MM.1S (cell line): ENCODE data around the gene CCL7.

Experiments used
- CTCF ChIP-seq: fragments of 300-600 bp; sonication (generic); IDR thresholded peaks from 2 replicates; pipeline ENCODE4 v1.5.1; 2016; ENCODE audit warnings: antibody characterized with exemption, low read length, mixed read lengths
- EZH2 ChIP-seq: fragments of 300-600 bp; sonication (generic); optimal IDR thresholded peaks from 2 replicates; pipeline ENCODE3; 2017; ENCODE audit warnings: low read depth, mild to moderate bottlenecking, antibody characterized with exemption, low read length, mixed read lengths
- EZH2phosphoT487 ChIP-seq: fragments of 300-600 bp; sonication (generic); IDR thresholded peaks from 2 replicates; pipeline ENCODE4 v1.6.1; 2018; ENCODE audit warnings: antibody characterized with exemption, low read length

- no peak for TF ChIP-seq CTCF
- no peak for TF ChIP-seq EZH2phosphoT487
- no peak for TF ChIP-seq EZH2
Observed at GRCh38 chr17:34243364-34244320, 26.4 kb upstream of the CCL7 start.
